Astrocyte (in vitro differentiated cells and primary cell): ENCODE measurements around the gene ADH7. TPM values are rescaled to one million over a fixed set of nuclear protein-coding genes. Genes with fewer than 3 reads are reported as not detected.

ENCODE experiments used
- DNase-seq: peaks from one replicate; pipeline ENCODE4 v3.0.0-alpha.2; 2010; ENCODE audit warnings: low read depth
- FAIRE-seq: peaks from 2 replicates; lab custom pipeline; 2011; peaks lifted over from hg19 to GRCh38; lab: Jason Lieb, UNC
- H2AFZ ChIP-seq: 2 replicates; pipeline ENCODE4 v1.6.0; 2012; ENCODE audit warnings: low read depth, low read length, inconsistent platforms
- H3K27ac ChIP-seq: 2 replicates; pipeline ENCODE4 v1.5.1; 2011; ENCODE audit warnings: low read depth, low read length, inconsistent platforms
- H3K27me3 ChIP-seq: 2 replicates; pipeline ENCODE4 v1.6.0; 2011; ENCODE audit warnings: low read length, inconsistent platforms; ENCODE audit not compliant: insufficient read depth
- H3K36me3 ChIP-seq: 2 replicates; pipeline ENCODE4 v1.5.1; 2011; ENCODE audit warnings: low read length, inconsistent platforms; ENCODE audit not compliant: insufficient read depth
- H3K4me1 ChIP-seq: 2 replicates; pipeline ENCODE4 v1.5.1; 2011; ENCODE audit warnings: low read length, inconsistent platforms; ENCODE audit not compliant: insufficient read depth
- H3K4me2 ChIP-seq: 2 replicates; pipeline ENCODE4 v1.6.0; 2012; ENCODE audit warnings: low read length, inconsistent platforms
- H3K4me3 ChIP-seq: 2 replicates; pipeline ENCODE4 v1.5.1; 2011; ENCODE audit warnings: low read depth, mild to moderate bottlenecking, low read length, inconsistent platforms; ENCODE audit not compliant: insufficient read depth
- H3K79me2 ChIP-seq: 2 replicates; pipeline ENCODE4 v1.6.0; 2012; ENCODE audit warnings: mild to moderate bottlenecking, low read length, inconsistent platforms; ENCODE audit not compliant: insufficient read depth
- H3K9ac ChIP-seq: 2 replicates; pipeline ENCODE4 v1.6.0; 2012; ENCODE audit warnings: mild to moderate bottlenecking, low read length, inconsistent platforms
- H3K9me3 ChIP-seq: 2 replicates; pipeline ENCODE4 v1.5.1; 2012; ENCODE audit warnings: low read depth, mild to moderate bottlenecking, low read length, inconsistent platforms; ENCODE audit not compliant: insufficient read depth
- H4K20me1 ChIP-seq: 2 replicates; pipeline ENCODE4 v1.6.0; 2012; ENCODE audit warnings: low read length, inconsistent platforms; ENCODE audit not compliant: insufficient read depth
- H3K27ac Mint-ChIP-seq: one replicate; pipeline ENCODE4 v1.8.0; 2021; ENCODE audit warnings: mild to moderate bottlenecking, mixed read lengths; ENCODE audit not compliant: unreplicated experiment
- H3K27me3 Mint-ChIP-seq: one replicate; pipeline ENCODE4 v1.8.0; 2021; ENCODE audit warnings: low read depth, mixed read lengths; ENCODE audit not compliant: unreplicated experiment
- H3K36me3 Mint-ChIP-seq: one replicate; pipeline ENCODE4 v1.8.0; 2021; ENCODE audit warnings: low read depth, mixed read lengths; ENCODE audit not compliant: unreplicated experiment
- H3K4me1 Mint-ChIP-seq: one replicate; pipeline ENCODE4 v1.8.0; 2021; ENCODE audit warnings: low read depth, mixed read lengths; ENCODE audit not compliant: unreplicated experiment
- H3K4me3 Mint-ChIP-seq: one replicate; pipeline ENCODE4 v1.8.0; 2021; ENCODE audit warnings: mild to moderate bottlenecking, moderate library complexity, mixed read lengths; ENCODE audit not compliant: unreplicated experiment
- H3K9me3 Mint-ChIP-seq: one replicate; pipeline ENCODE4 v1.8.0; 2021; ENCODE audit warnings: mild to moderate bottlenecking, mixed read lengths; ENCODE audit not compliant: unreplicated experiment
- EZH2 ChIP-seq: IDR thresholded peaks from 2 replicates; pipeline ENCODE4 v1.6.1; 2012; ENCODE audit warnings: mild to moderate bottlenecking, low read length, inconsistent platforms; ENCODE audit not compliant: insufficient read depth
- total RNA-seq: library from RNA; stranded (reverse); gene quantifications from 2 replicates; pipeline ENCODE4 v1.2.1, GENCODE V29; 2021
- TF ChIP-seq, protein P1 (sequence below): IDR thresholded peaks from 2 replicates; pipeline ENCODE4 v1.5.1; 2011; ENCODE audit warnings: low read depth, mild to moderate bottlenecking, inconsistent platforms, low read length, moderate library complexity; ENCODE audit not compliant: insufficient read depth

Gene ADH7
- total RNA-seq, 1 donor from 2014 or later, result not detected

DNA sequence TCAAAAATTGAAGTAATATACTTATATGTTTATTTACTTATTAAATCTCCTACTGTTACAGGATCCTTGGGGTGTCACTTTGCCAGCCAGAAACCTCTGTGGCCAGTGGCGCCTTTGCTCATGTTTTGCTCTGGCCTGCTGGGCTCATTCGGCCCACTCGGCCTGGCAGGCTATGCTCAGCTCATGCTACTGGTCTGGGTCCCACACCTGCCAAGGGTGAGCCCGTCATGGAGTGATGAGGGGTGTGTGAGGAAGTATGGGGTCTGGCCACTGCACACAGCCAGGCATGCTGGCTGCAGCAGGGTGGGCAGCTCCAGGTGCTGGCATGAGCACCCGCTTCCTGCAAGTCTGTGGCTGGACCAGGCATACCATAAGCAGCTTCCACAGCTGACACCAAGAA, 25.1 kb downstream of the ADH7 start:
- H4K20me1 ChIP-seq, result no peaks in the 10 kb centered on the region
- H3K9me3 Mint-ChIP-seq, result no peaks in the 10 kb centered on the region
- peaks cover 4% of the 10 kb centered on the region for H3K4me1 Mint-ChIP-seq

DNA sequence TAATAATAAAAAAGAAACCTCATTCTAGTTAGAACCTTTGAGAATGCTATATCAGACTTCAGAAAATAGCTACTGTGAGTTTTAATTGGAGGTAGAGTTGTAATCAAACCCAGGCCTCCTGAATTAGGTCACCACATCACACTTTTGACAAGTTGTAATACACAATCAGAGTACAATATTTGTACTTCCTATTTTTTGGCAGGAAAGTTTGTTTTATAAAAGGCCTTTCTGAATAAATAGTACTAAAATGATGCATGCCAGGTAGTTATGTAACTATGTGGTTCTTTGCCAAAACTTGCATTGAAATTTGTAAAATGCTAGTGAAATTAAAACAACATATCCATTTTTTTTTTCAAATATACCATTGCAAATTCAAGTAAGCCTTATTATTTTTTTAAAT, 26.8 kb downstream of the ADH7 start:
- Histone ChIP-seq H3K79me2 (no peaks in the 10 kb centered on the region), H3K9me3 (no peaks in the 10 kb centered on the region), H3K4me1 (peaks cover 19% of the 10 kb centered on the region), H4K20me1 (no peaks in the 10 kb centered on the region), H3K4me3 (no peak overlapping the region), H3K9ac (no peak overlapping the region), H3K36me3 (no peaks in the 10 kb centered on the region), H3K4me2 (no peak overlapping the region), H2AFZ (no peak overlapping the region), H3K27ac (no peak overlapping the region), H3K27me3 (no peaks in the 10 kb centered on the region)
- H3K4me3 Mint-ChIP-seq, result no peak overlapping the region
- no peaks in the 10 kb centered on the region for H3K36me3 Mint-ChIP-seq
- TF ChIP-seq, protein P1, sequence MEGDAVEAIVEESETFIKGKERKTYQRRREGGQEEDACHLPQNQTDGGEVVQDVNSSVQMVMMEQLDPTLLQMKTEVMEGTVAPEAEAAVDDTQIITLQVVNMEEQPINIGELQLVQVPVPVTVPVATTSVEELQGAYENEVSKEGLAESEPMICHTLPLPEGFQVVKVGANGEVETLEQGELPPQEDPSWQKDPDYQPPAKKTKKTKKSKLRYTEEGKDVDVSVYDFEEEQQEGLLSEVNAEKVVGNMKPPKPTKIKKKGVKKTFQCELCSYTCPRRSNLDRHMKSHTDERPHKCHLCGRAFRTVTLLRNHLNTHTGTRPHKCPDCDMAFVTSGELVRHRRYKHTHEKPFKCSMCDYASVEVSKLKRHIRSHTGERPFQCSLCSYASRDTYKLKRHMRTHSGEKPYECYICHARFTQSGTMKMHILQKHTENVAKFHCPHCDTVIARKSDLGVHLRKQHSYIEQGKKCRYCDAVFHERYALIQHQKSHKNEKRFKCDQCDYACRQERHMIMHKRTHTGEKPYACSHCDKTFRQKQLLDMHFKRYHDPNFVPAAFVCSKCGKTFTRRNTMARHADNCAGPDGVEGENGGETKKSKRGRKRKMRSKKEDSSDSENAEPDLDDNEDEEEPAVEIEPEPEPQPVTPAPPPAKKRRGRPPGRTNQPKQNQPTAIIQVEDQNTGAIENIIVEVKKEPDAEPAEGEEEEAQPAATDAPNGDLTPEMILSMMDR, result no peak
- TF ChIP-seq EZH2, result no peak
- no peaks in the 10 kb centered on the region for H3K9me3 Mint-ChIP-seq
- no peak overlapping the region for H3K27ac Mint-ChIP-seq
- DNase-seq, result no peak
- peaks cover 6% of the 10 kb centered on the region for H3K27me3 Mint-ChIP-seq
- FAIRE-seq, result no peak
- H3K4me1 Mint-ChIP-seq, result peaks cover 19% of the 10 kb centered on the region

More for the DNA sequence above, 25.1 kb downstream of the ADH7 start:
- Histone ChIP-seq H3K4me1 (peaks cover 4% of the 10 kb centered on the region), H3K27me3 (no peaks in the 10 kb centered on the region), H3K4me2 (no peak overlapping the region), H3K4me3 (no peak overlapping the region), H3K36me3 (no peaks in the 10 kb centered on the region), H2AFZ (no peak overlapping the region), H3K9ac (no peak overlapping the region), H3K79me2 (no peaks in the 10 kb centered on the region), H3K9me3 (no peaks in the 10 kb centered on the region), H3K27ac (no peak overlapping the region)
- no peak overlapping the region for H3K4me3 Mint-ChIP-seq
- peaks cover 6% of the 10 kb centered on the region for H3K27me3 Mint-ChIP-seq
- no peak overlapping the region for H3K27ac Mint-ChIP-seq
- no peak for DNase-seq
- no peak for TF ChIP-seq EZH2
- TF ChIP-seq, protein P1, result no peak
- FAIRE-seq, result no peak
- no peaks in the 10 kb centered on the region for H3K36me3 Mint-ChIP-seq

DNA sequence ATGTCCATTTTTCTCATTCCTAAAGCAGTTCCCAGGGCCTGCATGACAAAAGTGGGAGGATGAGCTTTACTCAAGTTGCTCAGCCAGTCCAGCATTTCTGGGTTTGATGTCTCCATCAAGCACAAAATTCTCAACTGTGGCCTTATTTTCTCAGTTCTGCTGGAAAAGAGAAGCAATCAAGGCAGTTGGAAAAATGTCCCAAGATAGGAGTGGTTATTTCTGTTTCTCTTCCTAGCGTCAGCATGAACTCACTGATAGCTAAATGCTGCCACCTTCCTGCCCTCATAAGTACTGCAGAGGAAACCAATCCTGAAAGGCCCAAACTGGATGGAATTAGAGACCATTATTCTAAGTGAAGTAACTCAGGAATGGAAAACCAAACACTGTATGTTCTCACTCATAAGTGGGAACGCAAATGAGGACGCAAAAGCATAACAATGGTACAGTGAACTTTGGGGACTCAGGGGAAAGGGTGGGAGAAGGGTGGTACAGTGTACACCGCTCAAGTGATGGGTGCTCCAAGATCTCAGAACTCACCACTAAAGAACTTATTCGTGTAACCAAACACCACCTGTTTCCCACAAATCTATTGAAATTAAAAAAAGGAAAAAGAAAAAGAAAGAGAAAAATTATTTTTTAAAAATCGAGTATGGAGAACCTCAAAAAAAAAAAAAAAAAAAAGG, 29.6 kb downstream of the ADH7 start:
- Mint-ChIP-seq H3K27ac (no peak overlapping the region), H3K4me3 (no peak overlapping the region), H3K4me1 (peaks cover 20% of the 10 kb centered on the region), H3K9me3 (no peaks in the 10 kb centered on the region), H3K27me3 (peaks cover 6% of the 10 kb centered on the region), H3K36me3 (no peaks in the 10 kb centered on the region)
- TF ChIP-seq, protein P1, result peak; percentile 99
- TF ChIP-seq EZH2, result no peak
- no peaks in the 10 kb centered on the region for H4K20me1 ChIP-seq
- H3K4me3 ChIP-seq, result no peak overlapping the region
- peaks cover 21% of the 10 kb centered on the region for H3K4me1 ChIP-seq
- H3K36me3 ChIP-seq, result no peaks in the 10 kb centered on the region
- no peaks in the 10 kb centered on the region for H3K9me3 ChIP-seq
- peak; percentile 43 for DNase-seq
- peak; percentile 70 for FAIRE-seq
- no peaks in the 10 kb centered on the region for H3K27me3 ChIP-seq
- peak overlapping the region; percentile 61 for H3K4me2 ChIP-seq
- H2AFZ ChIP-seq, result peak overlapping the region; percentile 51
- no peaks in the 10 kb centered on the region for H3K79me2 ChIP-seq
- H3K27ac ChIP-seq, result peak overlapping the region; percentile 45
- no peak overlapping the region for H3K9ac ChIP-seq
